ENCODE data around the gene EMC9.

The EMC9 gene

GRCh38 chr14:24149302-24149969 is 8.0 kb upstream of the EMC9 start:
- no peak for DNase-seq (ENCODE audit: low read depth in 2 of 2, low spot score in 1 of 2)

GRCh38 chr14:24147761-24148428 is 6.5 kb upstream of the EMC9 start:
- no peak for DNase-seq (ENCODE audit: low read depth in 2 of 2, low spot score in 1 of 2)

GRCh38 chr14:24146978-24147760 is 5.8 kb upstream of the EMC9 start, which contains the start of gene RNF31:
RNF31 (plus strand) TSS chr14:24147498; CDS start chr14:24147699, 201 bp downstream.
- DNase-seq (ENCODE audit: low read depth in 2 of 2, low spot score in 1 of 2): peak; percentile 90 to 94

GRCh38 chr14:24146453-24146977 is 5.1 kb upstream of the EMC9 start, which contains the start of gene PSME2:
PSME2 (minus strand) TSS chr14:24146610; CDS start chr14:24146581, 29 bp downstream.
- peak; percentile 65 to 69 for DNase-seq (ENCODE audit: low read depth in 2 of 2, low spot score in 1 of 2)

GRCh38 chr14:24145690-24146452 is 4.5 kb upstream of the EMC9 start:
- no peak for DNase-seq (ENCODE audit: low read depth in 2 of 2, low spot score in 1 of 2)

GRCh38 chr14:24145219-24145618 is 3.8 kb upstream of the EMC9 start:
- DNase-seq (ENCODE audit: low read depth in 2 of 2, low spot score in 1 of 2): no peak

- no peak for DNase-seq (ENCODE audit: low read depth in 2 of 2, low spot score in 1 of 2)
Observed at GRCh38 chr14:24144451-24144850, 3.1 kb upstream of the EMC9 start.

- DNase-seq (ENCODE audit: low read depth in 2 of 2, low spot score in 1 of 2): no peak
Observed at GRCh38 chr14:24143511-24143910, 2.1 kb upstream of the EMC9 start.

GRCh38 chr14:24139272-24139934 is 2.0 kb downstream of the EMC9 start:
- DNase-seq (ENCODE audit: low read depth in 2 of 2, low spot score in 1 of 2): no peak

- DNase-seq (ENCODE audit: low read depth in 2 of 2, low spot score in 1 of 2): no peak
Observed at GRCh38 chr14:24138396-24139271, 2.8 kb downstream of the EMC9 start.

- no peak for DNase-seq (ENCODE audit: low read depth in 2 of 2, low spot score in 1 of 2)
Observed at GRCh38 chr14:24137529-24138395, 3.6 kb downstream of the EMC9 start.

- no peak for DNase-seq (ENCODE audit: low read depth in 2 of 2, low spot score in 1 of 2)
Observed at GRCh38 chr14:24136684-24137528, 4.5 kb downstream of the EMC9 start.

GRCh38 chr14:24135834-24136683 is 5.3 kb downstream of the EMC9 start, which contains the start of gene PSME1:
PSME1 (plus strand) TSS chr14:24136194; CDS start chr14:24136263, 69 bp downstream.
- DNase-seq (ENCODE audit: low read depth in 2 of 2, low spot score in 1 of 2): peak; percentile 89 to 91

GRCh38 chr14:24135584-24135833 is 5.9 kb downstream of the EMC9 start:
- DNase-seq (ENCODE audit: low read depth in 2 of 2, low spot score in 1 of 2): no peak

- DNase-seq (ENCODE audit: low read depth in 2 of 2, low spot score in 1 of 2): no peak
Observed at GRCh38 chr14:24133735-24134134, 7.7 kb downstream of the EMC9 start.

- DNase-seq (ENCODE audit: low read depth in 2 of 2, low spot score in 1 of 2): no peak
Observed at GRCh38 chr14:24132976-24133375, 8.4 kb downstream of the EMC9 start.
